NCI-H128 (cell line): ENCODE results near the gene FRMD3.
"Not testable (repeated sequence)": the region's sequence is repeated elsewhere in the genome, so short reads cannot be mapped to it uniquely, and the experiment has no call there.

ENCODE experiments used
- DNase-seq: peaks from one replicate; lab custom pipeline; 2025; ENCODE audit not compliant: unreplicated experiment; lab: John Stamatoyannopoulos, UW

Gene FRMD3

GRCh38 chr9:83523684-83524083 is 14.5 kb downstream of the FRMD3 start:
- no peak for DNase-seq

GRCh38 chr9:83521411-83521810 is 16.8 kb downstream of the FRMD3 start:
- DNase-seq = no peak

GRCh38 chr9:83521011-83521410 is 17.2 kb downstream of the FRMD3 start:
- DNase-seq = no peak

GRCh38 chr9:83520292-83520691 is 17.9 kb downstream of the FRMD3 start:
- DNase-seq = no peak

- not testable (repeated sequence) for DNase-seq
These were observed 20.2 kb downstream of the FRMD3 start for GRCh38 chr9:83517980-83518379.

GRCh38 chr9:83514767-83515166 is 23.4 kb downstream of the FRMD3 start:
- DNase-seq = no peak

- no peak for DNase-seq
These were observed 25.6 kb downstream of the FRMD3 start for GRCh38 chr9:83512621-83513020.

- DNase-seq = peak; percentile 88
These were observed 27.1 kb downstream of the FRMD3 start for GRCh38 chr9:83511051-83511450.

GRCh38 chr9:83509402-83509801 is 28.8 kb downstream of the FRMD3 start:
- DNase-seq = no peak

GRCh38 chr9:83508067-83508466 is 30.1 kb downstream of the FRMD3 start:
- no peak for DNase-seq

- DNase-seq = no peak
These were observed 32.9 kb downstream of the FRMD3 start for GRCh38 chr9:83505282-83505681.

- no peak for DNase-seq
These were observed 34.3 kb downstream of the FRMD3 start for GRCh38 chr9:83503866-83504265.

- DNase-seq = no peak
These were observed 36.6 kb downstream of the FRMD3 start for GRCh38 chr9:83501565-83501964.

GRCh38 chr9:83497441-83497840 is 40.8 kb downstream of the FRMD3 start:
- no peak for DNase-seq

GRCh38 chr9:83491995-83492394 is 46.2 kb downstream of the FRMD3 start:
- DNase-seq = no peak

- no peak for DNase-seq
These were observed 46.8 kb downstream of the FRMD3 start for GRCh38 chr9:83491413-83491812.

GRCh38 chr9:83489961-83490360 is 48.2 kb downstream of the FRMD3 start:
- no peak for DNase-seq

- no peak for DNase-seq
These were observed 53.2 kb downstream of the FRMD3 start for GRCh38 chr9:83484990-83485389.

GRCh38 chr9:83483223-83483622 is 55.0 kb downstream of the FRMD3 start:
- DNase-seq = no peak

GRCh38 chr9:83479765-83480164 is 58.4 kb downstream of the FRMD3 start:
- no peak for DNase-seq

- no peak for DNase-seq
These were observed 60.6 kb downstream of the FRMD3 start for GRCh38 chr9:83477571-83477970.

GRCh38 chr9:83477120-83477519 is 61.1 kb downstream of the FRMD3 start:
- DNase-seq = no peak

- DNase-seq = no peak
These were observed 61.7 kb downstream of the FRMD3 start for GRCh38 chr9:83476513-83476912.

GRCh38 chr9:83475741-83476140 is 62.5 kb downstream of the FRMD3 start:
- DNase-seq = no peak
